Measurements from ENCODE around the gene ZNF217. TPM values are rescaled to one million over a fixed set of nuclear protein-coding genes. Genes with fewer than 3 reads are reported as not detected.

Gene ZNF217
- total and polyA plus RNA-seq, 2 experiments from 2014 or later, result 10.4 to 23.5 TPM

DNA sequence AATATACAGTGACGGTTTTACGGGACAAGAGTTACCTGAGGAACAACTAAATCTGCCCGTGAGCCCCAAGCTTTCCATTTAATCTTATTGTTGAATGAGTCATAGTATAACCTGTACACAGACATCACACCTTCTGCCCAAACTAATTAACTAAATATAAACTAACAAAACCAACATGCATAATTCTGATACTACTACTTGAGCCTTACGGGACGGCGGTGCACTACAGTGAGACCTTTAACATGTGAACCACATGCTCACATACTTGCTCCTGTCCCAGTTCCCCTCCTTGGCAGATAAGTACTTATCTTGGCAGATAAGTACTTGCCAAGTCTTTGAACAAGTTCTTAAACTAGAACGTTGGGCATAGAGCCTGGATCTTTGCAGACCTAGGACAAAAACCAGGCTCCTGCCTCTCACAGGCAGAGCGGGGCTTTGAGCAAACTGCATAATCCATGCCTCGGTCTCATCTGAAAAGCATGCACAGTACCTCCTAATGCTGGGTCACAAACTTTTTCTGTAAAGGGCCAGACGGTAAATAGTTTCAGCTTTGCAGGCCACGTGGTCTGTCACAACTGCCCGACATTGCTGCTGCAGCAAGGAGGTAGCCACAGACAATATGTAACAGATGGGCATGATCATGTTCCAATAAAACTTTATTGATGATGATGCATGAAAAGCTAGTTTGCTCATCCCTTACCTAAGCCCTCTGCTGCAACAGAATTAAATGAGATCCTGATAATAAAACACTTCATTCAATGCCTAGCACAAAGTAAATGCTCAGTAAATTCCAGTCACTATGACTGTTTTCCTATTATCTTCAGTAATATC, 23.0 kb downstream of the ZNF217 start:
- H3K27me3 ChIP-seq (replicated peaks; ENCODE audit: insufficient read depth), result no peaks in the 10 kb centered on the region
- no peak overlapping the region for H3K9ac ChIP-seq
- H3K4me3 ChIP-seq, result no peak overlapping the region
- peaks cover 69% of the 10 kb centered on the region for H3F3A ChIP-seq (ENCODE audit: insufficient read depth)
- no peaks in the 10 kb centered on the region for H3K4me1 ChIP-seq (ENCODE audit: insufficient read depth)
- DNase-seq, result no peak
- H4K20me1 ChIP-seq (ENCODE audit: insufficient read depth), result peaks cover 5% of the 10 kb centered on the region; the same call in 1 of the 2 replicates
- H3K9me2 ChIP-seq (ENCODE audit: insufficient read depth), result no peaks in the 10 kb centered on the region
- 86 to 88% methylated on average over 12 of the region's 12 CpGs for WGBS, 2 experiments (ENCODE audit: low coverage in 1 of 2, low lambda C conversion rate in 2 of 2, missing lambda C conversion rate in 2 of 2)
- no peak for TF ChIP-seq EZH2phosphoT487 (IDR thresholded peaks at IDR 0.05; ENCODE audit: insufficient read depth, low read depth)
- no peak for TF ChIP-seq EZH2 (IDR thresholded peaks at IDR 0.05; ENCODE audit: insufficient read depth, poor library complexity, severe bottlenecking)
- H2AFZ ChIP-seq, result no peak overlapping the region
- H3K9me3 ChIP-seq (ENCODE audit: low read depth), result no peaks in the 10 kb centered on the region
- H3K27ac ChIP-seq, result no peak overlapping the region
- in situ Hi-C loops (cut with MboI), result loop anchor here (10.0 kb wide), 2 partner anchors 344 to 494 kb away; no protein-coding TSS in a partner anchor
- H3K79me2 ChIP-seq (ENCODE audit: insufficient read depth), result peaks cover 100% of the 10 kb centered on the region
- H3K36me3 ChIP-seq (ENCODE audit: low read depth), result peaks cover 92% of the 10 kb centered on the region
- no peak overlapping the region for H3K4me2 ChIP-seq (ENCODE audit: unreplicated experiment)

DNA sequence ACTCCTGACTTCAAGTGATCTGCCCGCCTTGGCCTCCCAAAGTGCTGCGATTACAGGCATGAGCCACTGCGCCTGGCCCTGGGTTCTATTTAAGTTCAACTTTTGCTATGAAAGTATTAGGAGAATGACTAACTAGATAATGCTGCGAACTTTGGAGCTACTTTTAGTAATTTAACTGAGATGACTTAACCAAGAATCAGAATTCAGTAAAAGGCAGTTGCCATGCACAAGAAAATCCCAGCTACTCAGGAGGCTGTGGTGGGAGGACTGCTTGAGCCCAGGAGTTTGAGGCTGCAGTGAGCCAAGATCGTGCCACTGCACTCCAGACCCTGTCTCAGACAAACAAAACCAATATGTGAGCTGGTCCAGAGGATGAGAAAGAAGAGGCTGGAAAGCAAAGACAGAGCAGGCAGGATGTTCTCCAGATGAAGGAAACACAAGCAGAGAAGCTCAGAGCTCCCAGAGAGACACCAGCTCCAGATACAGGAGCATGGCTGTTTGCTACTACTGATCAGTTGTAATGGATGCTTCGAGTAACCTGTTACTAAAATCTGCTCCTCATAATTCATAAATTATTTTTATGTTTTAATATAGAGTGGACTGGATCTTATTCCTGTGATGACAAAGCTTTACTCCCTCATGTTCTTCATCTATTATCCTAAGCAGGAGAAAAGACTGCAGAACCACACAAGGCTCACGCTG, 23.9 kb downstream of the ZNF217 start:
- H3K27me3 ChIP-seq (replicated peaks; ENCODE audit: insufficient read depth), result no peaks in the 10 kb centered on the region
- H3K9me3 ChIP-seq (ENCODE audit: low read depth), result no peaks in the 10 kb centered on the region
- in situ Hi-C loops (cut with MboI), result loop anchor here (10.0 kb wide), 2 partner anchors 345 to 495 kb away; no protein-coding TSS in a partner anchor
- peaks cover 91% of the 10 kb centered on the region for H3K36me3 ChIP-seq (ENCODE audit: low read depth)
- WGBS, 2 experiments (ENCODE audit: low coverage in 1 of 2, low lambda C conversion rate in 2 of 2, missing lambda C conversion rate in 2 of 2), result 70 to 74% methylated on average over 7 of the region's 7 CpGs
- H3K79me2 ChIP-seq (ENCODE audit: insufficient read depth), result peaks cover 100% of the 10 kb centered on the region
- H2AFZ ChIP-seq, result no peak overlapping the region
- H3K27ac ChIP-seq, result 0 out of 2 replicates have a peak overlapping the region, but pooled peaks have one; percentile 12
- no peak for TF ChIP-seq EZH2phosphoT487 (IDR thresholded peaks at IDR 0.05; ENCODE audit: insufficient read depth, low read depth)
- no peak for TF ChIP-seq EZH2 (IDR thresholded peaks at IDR 0.05; ENCODE audit: insufficient read depth, poor library complexity, severe bottlenecking)
- no peaks in the 10 kb centered on the region for H3K9me2 ChIP-seq (ENCODE audit: insufficient read depth)
- DNase-seq, result no peak
- peaks cover 5% of the 10 kb centered on the region; the same call in 1 of the 2 replicates for H4K20me1 ChIP-seq (ENCODE audit: insufficient read depth)
- peaks cover 60% of the 10 kb centered on the region for H3F3A ChIP-seq (ENCODE audit: insufficient read depth)
- no peaks in the 10 kb centered on the region for H3K4me1 ChIP-seq (ENCODE audit: insufficient read depth)
- H3K4me3 ChIP-seq, result no peak overlapping the region
- H3K4me2 ChIP-seq (ENCODE audit: unreplicated experiment), result no peak overlapping the region
- H3K9ac ChIP-seq, result no peak overlapping the region

DNA sequence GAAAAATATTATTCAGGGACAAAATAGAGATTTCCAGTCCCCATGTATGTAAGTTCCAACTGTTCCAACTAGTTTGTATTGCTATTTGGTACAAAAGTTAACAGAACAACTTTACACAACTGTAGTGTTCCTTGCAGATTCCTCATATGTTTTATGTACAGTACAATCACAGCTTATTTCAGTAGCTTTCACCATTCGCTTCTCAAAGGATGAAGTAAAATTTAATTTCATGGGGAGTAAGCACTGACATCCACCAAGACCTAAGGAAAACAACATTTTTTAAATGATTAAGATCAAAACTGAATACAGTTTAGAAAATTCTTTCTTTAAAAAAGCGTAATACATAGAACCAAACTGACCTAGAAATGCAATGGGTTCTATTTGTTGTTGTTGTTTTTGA, 24.6 kb downstream of the ZNF217 start:
- in situ Hi-C loops (cut with MboI), result no loop called here
- peaks cover under 1% of the 10 kb centered on the region; the same call in 1 of the 2 replicates for H4K20me1 ChIP-seq (ENCODE audit: insufficient read depth)

DNA sequence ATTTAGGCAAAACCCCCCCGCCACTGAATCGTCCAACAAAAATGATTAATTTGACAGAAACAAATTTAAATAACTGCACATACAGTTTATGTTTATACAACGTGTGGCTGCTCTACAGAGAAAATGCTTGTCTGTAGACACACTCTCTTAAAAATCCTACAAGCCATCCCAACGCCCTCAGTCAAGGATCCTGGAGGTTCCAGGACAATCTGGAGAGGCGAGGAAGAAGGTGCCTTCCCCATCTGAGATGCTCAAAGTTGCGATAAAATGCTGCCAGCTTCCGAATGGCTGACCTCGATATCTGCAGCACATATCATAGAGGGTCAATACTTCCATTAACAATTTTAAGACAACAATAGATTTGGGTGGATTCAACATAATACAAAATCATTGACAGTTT, 25.3 kb downstream of the ZNF217 start:
- in situ Hi-C loops (cut with MboI), result no loop called here
- Histone ChIP-seq H3K79me2 (ENCODE audit: insufficient read depth) (peaks cover 98% of the 10 kb centered on the region), H3K27ac (no peak overlapping the region), H2AFZ (no peak overlapping the region), H3K4me1 (ENCODE audit: insufficient read depth) (no peaks in the 10 kb centered on the region), H3F3A (ENCODE audit: insufficient read depth) (peaks cover 61% of the 10 kb centered on the region), H3K36me3 (ENCODE audit: low read depth) (peaks cover 81% of the 10 kb centered on the region), H3K9me3 (ENCODE audit: low read depth) (no peaks in the 10 kb centered on the region), H3K27me3 (replicated peaks; ENCODE audit: insufficient read depth) (no peaks in the 10 kb centered on the region), H3K4me2 (ENCODE audit: unreplicated experiment) (no peak overlapping the region), H3K4me3 (no peak overlapping the region), H4K20me1 (ENCODE audit: insufficient read depth) (no peaks in the 10 kb centered on the region), H3K9me2 (ENCODE audit: insufficient read depth) (no peaks in the 10 kb centered on the region), H3K9ac (no peak overlapping the region)
- TF ChIP-seq EZH2phosphoT487 (IDR thresholded peaks at IDR 0.05; ENCODE audit: insufficient read depth, low read depth), result no peak
- no peak for TF ChIP-seq EZH2 (IDR thresholded peaks at IDR 0.05; ENCODE audit: insufficient read depth, poor library complexity, severe bottlenecking)
- WGBS, 2 experiments (ENCODE audit: low coverage in 1 of 2, low lambda C conversion rate in 2 of 2, missing lambda C conversion rate in 2 of 2), result 93% methylated on average over 8 of the region's 8 CpGs
- no peak for DNase-seq

More for the DNA sequence above, 24.6 kb downstream of the ZNF217 start:
- Histone ChIP-seq H3K4me2 (ENCODE audit: unreplicated experiment) (no peak overlapping the region), H3K9me2 (ENCODE audit: insufficient read depth) (no peaks in the 10 kb centered on the region), H3F3A (ENCODE audit: insufficient read depth) (peaks cover 59% of the 10 kb centered on the region), H3K9me3 (ENCODE audit: low read depth) (no peaks in the 10 kb centered on the region), H3K4me1 (ENCODE audit: insufficient read depth) (no peaks in the 10 kb centered on the region), H2AFZ (no peak overlapping the region), H3K36me3 (ENCODE audit: low read depth) (peaks cover 86% of the 10 kb centered on the region), H3K27ac (no peak overlapping the region), H3K79me2 (ENCODE audit: insufficient read depth) (peaks cover 100% of the 10 kb centered on the region), H3K9ac (no peak overlapping the region), H3K27me3 (replicated peaks; ENCODE audit: insufficient read depth) (no peaks in the 10 kb centered on the region), H3K4me3 (no peak overlapping the region)
- no peak for DNase-seq
- TF ChIP-seq EZH2 (IDR thresholded peaks at IDR 0.05; ENCODE audit: insufficient read depth, poor library complexity, severe bottlenecking) (no peak), EZH2phosphoT487 (IDR thresholded peaks at IDR 0.05; ENCODE audit: insufficient read depth, low read depth) (no peak)
- WGBS, 2 experiments (ENCODE audit: low coverage in 1 of 2, low lambda C conversion rate in 2 of 2, missing lambda C conversion rate in 2 of 2), result 97 to 98% methylated on average over 2 of the region's 2 CpGs
